GM21825 (cell line): Measurements from ENCODE around the gene SAMD10.

ENCODE experiments used
- ATAC-seq: cut with Tn5 transposase; IDR thresholded peaks from one replicate; pipeline ENCODE4 v1.9.1; 2021; ENCODE audit warnings: mild to moderate bottlenecking, moderate library complexity; ENCODE audit not compliant: unreplicated experiment

SAMD10 gene

GRCh38 chr20:63957690-63958441 lies 21.6 kb downstream of the SAMD10 start:
- no peak for ATAC-seq

GRCh38 chr20:63957004-63957689 lies 22.3 kb downstream of the SAMD10 start:
- no peak for ATAC-seq

GRCh38 chr20:63956664-63957003 lies 22.8 kb downstream of the SAMD10 start:
- no peak for ATAC-seq

GRCh38 chr20:63955827-63956663 lies 23.4 kb downstream of the SAMD10 start, which contains the start of gene UCKL1:
Gene UCKL1, minus strand, starts transcription at chr20:63956416. Its CDS starts 44 bp downstream, at chr20:63956372.
- ATAC-seq, result peak; percentile 56

- peak; percentile 14 for ATAC-seq
Observed at GRCh38 chr20:63955281-63955826, 24.1 kb downstream of the SAMD10 start.

- ATAC-seq, result no peak
Observed at GRCh38 chr20:63953764-63954429, 25.5 kb downstream of the SAMD10 start.

GRCh38 chr20:63952769-63953168 lies 26.7 kb downstream of the SAMD10 start:
- no peak for ATAC-seq

- no peak for ATAC-seq
Observed at GRCh38 chr20:63952210-63952535, 27.3 kb downstream of the SAMD10 start.

GRCh38 chr20:63951398-63952209 lies 27.8 kb downstream of the SAMD10 start:
- no peak for ATAC-seq

GRCh38 chr20:63950701-63951397 lies 28.6 kb downstream of the SAMD10 start:
- ATAC-seq, result no peak

GRCh38 chr20:63947638-63948456 lies 31.6 kb downstream of the SAMD10 start:
- no peak for ATAC-seq

GRCh38 chr20:63946986-63947637 lies 32.3 kb downstream of the SAMD10 start:
- no peak for ATAC-seq

- ATAC-seq, result no peak
Observed at GRCh38 chr20:63945921-63946920, 33.2 kb downstream of the SAMD10 start.

GRCh38 chr20:63945031-63945658 lies 34.3 kb downstream of the SAMD10 start:
- ATAC-seq, result no peak

GRCh38 chr20:63944078-63944941 lies 35.1 kb downstream of the SAMD10 start:
- no peak for ATAC-seq

- no peak for ATAC-seq
Observed at GRCh38 chr20:63943808-63944077, 35.7 kb downstream of the SAMD10 start.
